GM12878 (cell line): ENCODE data around the gene ZNF792. TPM values are rescaled to one million over a fixed set of nuclear protein-coding genes. Genes with fewer than 3 reads are reported as not detected.

ENCODE experiments used
- ATF7 ChIP-seq: fragments of 450-650 bp; IDR thresholded peaks from 2 replicates; pipeline ENCODE4 v1.6.1; 2016; ENCODE audit warnings: low read depth, mild to moderate bottlenecking
- CEBPB ChIP-seq, 2 experiments: fragments of 150-350 bp in 1 of 2; IDR thresholded peaks; 2 replicates each; pipeline ENCODE4 v1.6.1; 2012 to 2014; ENCODE audit warnings: low read depth in 2 of 2, low read length in 2 of 2, borderline replicate concordance in 1 of 2, inconsistent platforms in 1 of 2
- CHD2 ChIP-seq: IDR thresholded peaks from 2 replicates; pipeline ENCODE4 v1.6.1; 2011; ENCODE audit warnings: low read depth, low read length, improper control_type of control experiment, borderline replicate concordance
- MXI1 ChIP-seq: fragments of 150-350 bp; IDR thresholded peaks from 2 replicates; pipeline ENCODE4 v1.6.1; 2011; ENCODE audit warnings: low read depth, mild to moderate bottlenecking, inconsistent platforms, low read length, improper control_type of control experiment
- PML ChIP-seq: IDR thresholded peaks from 2 replicates; pipeline ENCODE4 v1.6.1; 2012; ENCODE audit warnings: low read length, inconsistent platforms
- POLR2A ChIP-seq: IDR thresholded peaks from 2 replicates; pipeline ENCODE4 v1.6.1; 2011; ENCODE audit warnings: low read depth, mild to moderate bottlenecking, low read length
- POLR2AphosphoS5 ChIP-seq: IDR thresholded peaks from 2 replicates; pipeline ENCODE4 v1.6.1; 2011; ENCODE audit warnings: mild to moderate bottlenecking, low read length, inconsistent platforms
- polyA plus RNA-seq, 11 experiments: library from polyadenylated mRNA; depleted of rRNA in 4 of 11; unstranded in 6 of 11; stranded (reverse) in 5 of 11; fragments of >200 nt; fragmentation: Nextera tagmentation in 4 of 11; fragmentation: Illumina TruSeq in 1 of 11; extraction: Ambion mirVana in 4 of 11; extraction: Trizol in 1 of 11; gene quantifications; 1 replicate in 1 of 11; 2 replicates in 10 of 11; pipeline versions ENCODE4 v1.2.1 to v1.2.3, GENCODE V29; 2011 to 2016; ENCODE audit warnings: inconsistent platforms in 2 of 11, missing spikeins in 2 of 11, low read depth in 1 of 11
- total RNA-seq, 4 experiments: library from RNA; depleted of rRNA in 3 of 4; stranded (reverse); fragments of >200 nt in 3 of 4; fragmentation: Illumina TruSeq in 1 of 4; extraction: Trizol in 1 of 4; gene quantifications; 2 replicates each; pipeline versions ENCODE4 v1.2.1 to v1.2.3, GENCODE V29; 2013 to 2021
- TF ChIP-seq, protein P1 (sequence below): fragments of 450-650 bp; IDR thresholded peaks from 2 replicates; pipeline ENCODE4 v1.6.1; 2017; ENCODE audit warnings: low read depth, mild to moderate bottlenecking, moderate library complexity
- TF ChIP-seq, protein P2 (sequence below): fragments of 450-650 bp; IDR thresholded peaks from 2 replicates; pipeline ENCODE4 v1.6.1; 2017; ENCODE audit warnings: mild to moderate bottlenecking, moderate library complexity

ZNF792 gene
- total and polyA plus RNA-seq, 10 of the 15 experiments (the other 5 are each of a cell fraction or from before 2014, with no cell fraction given) = 0.53 to 4.8 (median 1.3) TPM

DNA sequence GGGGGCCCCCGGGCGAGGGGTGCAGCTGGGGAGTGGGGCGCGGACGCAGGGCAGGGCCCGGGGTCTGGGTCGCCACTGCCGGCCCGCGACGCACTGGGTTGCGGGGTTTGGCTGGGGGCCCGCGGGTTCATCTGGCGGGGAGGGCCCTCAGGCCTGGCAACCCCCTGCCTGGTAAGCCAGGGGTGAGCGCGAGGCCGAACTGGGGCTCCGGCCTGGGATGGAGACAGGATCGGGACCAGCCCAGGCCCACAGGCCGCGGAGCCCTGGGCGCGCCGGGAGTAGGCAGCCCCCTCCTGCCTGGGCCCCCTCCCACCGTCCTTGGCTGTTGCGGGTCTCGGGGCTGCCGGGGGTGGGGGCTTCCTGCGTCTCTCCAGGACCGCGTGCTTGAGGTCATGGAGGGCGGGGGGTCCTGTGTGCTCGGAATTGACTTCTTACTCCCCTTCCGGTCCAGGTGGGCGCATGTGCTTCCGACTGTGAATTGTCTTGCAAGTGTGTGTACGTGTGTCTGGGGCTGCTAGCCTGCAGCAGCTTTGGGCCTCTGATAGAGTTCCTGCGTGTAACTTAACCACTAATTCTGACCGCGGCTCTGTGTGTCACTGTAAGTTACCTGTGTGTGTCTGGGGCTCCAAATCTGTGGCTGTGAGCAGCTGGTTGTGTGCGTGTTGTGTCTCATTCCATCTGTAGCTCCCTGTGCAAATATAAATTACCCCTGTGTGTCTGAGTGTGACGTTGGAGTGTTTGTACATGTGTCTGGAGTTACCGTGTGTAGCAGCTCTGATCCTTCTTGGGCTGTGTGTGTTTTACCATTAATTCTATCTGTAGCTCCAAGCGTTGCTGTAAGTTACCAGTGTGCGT is 36.8 kb upstream of the ZNF792 start (continued):
- TF ChIP-seq MXI1 (peak; percentile 44; the same call in 1 of the 2 replicates), CHD2 (no peak), ATF7 (0 out of 2 replicates have a peak, but pooled peaks have one; percentile 14), CEBPB (IDR thresholded peaks at IDR 0.05; ENCODE audit: borderline replicate concordance in 1 of 2, low read depth in 2 of 2, low read length in 2 of 2) (no peak), POLR2A (peak; percentile 76), POLR2AphosphoS5 (peak; percentile 75), PML (no peak)
- TF ChIP-seq, protein P1, sequence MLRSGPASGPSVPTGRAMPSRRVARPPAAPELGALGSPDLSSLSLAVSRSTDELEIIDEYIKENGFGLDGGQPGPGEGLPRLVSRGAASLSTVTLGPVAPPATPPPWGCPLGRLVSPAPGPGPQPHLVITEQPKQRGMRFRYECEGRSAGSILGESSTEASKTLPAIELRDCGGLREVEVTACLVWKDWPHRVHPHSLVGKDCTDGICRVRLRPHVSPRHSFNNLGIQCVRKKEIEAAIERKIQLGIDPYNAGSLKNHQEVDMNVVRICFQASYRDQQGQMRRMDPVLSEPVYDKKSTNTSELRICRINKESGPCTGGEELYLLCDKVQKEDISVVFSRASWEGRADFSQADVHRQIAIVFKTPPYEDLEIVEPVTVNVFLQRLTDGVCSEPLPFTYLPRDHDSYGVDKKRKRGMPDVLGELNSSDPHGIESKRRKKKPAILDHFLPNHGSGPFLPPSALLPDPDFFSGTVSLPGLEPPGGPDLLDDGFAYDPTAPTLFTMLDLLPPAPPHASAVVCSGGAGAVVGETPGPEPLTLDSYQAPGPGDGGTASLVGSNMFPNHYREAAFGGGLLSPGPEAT = 0 out of 2 replicates have a peak, but pooled peaks have one; percentile 11
- TF ChIP-seq, protein P2, sequence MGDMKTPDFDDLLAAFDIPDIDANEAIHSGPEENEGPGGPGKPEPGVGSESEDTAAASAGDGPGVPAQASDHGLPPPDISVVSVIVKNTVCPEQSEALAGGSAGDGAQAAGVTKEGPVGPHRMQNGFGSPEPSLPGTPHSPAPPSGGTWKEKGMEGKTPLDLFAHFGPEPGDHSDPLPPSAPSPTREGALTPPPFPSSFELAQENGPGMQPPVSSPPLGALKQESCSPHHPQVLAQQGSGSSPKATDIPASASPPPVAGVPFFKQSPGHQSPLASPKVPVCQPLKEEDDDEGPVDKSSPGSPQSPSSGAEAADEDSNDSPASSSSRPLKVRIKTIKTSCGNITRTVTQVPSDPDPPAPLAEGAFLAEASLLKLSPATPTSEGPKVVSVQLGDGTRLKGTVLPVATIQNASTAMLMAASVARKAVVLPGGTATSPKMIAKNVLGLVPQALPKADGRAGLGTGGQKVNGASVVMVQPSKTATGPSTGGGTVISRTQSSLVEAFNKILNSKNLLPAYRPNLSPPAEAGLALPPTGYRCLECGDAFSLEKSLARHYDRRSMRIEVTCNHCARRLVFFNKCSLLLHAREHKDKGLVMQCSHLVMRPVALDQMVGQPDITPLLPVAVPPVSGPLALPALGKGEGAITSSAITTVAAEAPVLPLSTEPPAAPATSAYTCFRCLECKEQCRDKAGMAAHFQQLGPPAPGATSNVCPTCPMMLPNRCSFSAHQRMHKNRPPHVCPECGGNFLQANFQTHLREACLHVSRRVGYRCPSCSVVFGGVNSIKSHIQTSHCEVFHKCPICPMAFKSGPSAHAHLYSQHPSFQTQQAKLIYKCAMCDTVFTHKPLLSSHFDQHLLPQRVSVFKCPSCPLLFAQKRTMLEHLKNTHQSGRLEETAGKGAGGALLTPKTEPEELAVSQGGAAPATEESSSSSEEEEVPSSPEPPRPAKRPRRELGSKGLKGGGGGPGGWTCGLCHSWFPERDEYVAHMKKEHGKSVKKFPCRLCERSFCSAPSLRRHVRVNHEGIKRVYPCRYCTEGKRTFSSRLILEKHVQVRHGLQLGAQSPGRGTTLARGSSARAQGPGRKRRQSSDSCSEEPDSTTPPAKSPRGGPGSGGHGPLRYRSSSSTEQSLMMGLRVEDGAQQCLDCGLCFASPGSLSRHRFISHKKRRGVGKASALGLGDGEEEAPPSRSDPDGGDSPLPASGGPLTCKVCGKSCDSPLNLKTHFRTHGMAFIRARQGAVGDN = 0 out of 2 replicates have a peak, but pooled peaks have one; percentile 29
